T-helper 22 cell (primary cell): ENCODE measurements around the gene MOB3A.
"Not testable (repeated sequence)": the region's sequence is repeated elsewhere in the genome, so short reads cannot be mapped to it uniquely, and the experiment has no call there.

Experiments
- DNase-seq: peaks from one replicate; pipeline ENCODE4 v3.0.0-alpha.2; 2020; ENCODE audit warnings: low read depth

MOB3A gene

GRCh38 chr19:2034253-2034652 lies 61.9 kb downstream of the MOB3A start:
- DNase-seq: not testable (repeated sequence)

- no peak for DNase-seq
Observed at GRCh38 chr19:2033825-2034159, 62.3 kb downstream of the MOB3A start.

- no peak for DNase-seq
Observed at GRCh38 chr19:2033115-2033824, 62.9 kb downstream of the MOB3A start.

GRCh38 chr19:2032296-2032941 lies 63.7 kb downstream of the MOB3A start:
- no peak for DNase-seq

GRCh38 chr19:2027361-2027760 lies 68.8 kb downstream of the MOB3A start:
- DNase-seq: no peak

- DNase-seq: no peak
Observed at GRCh38 chr19:2026770-2027169, 69.4 kb downstream of the MOB3A start.

- no peak for DNase-seq
Observed at GRCh38 chr19:2022289-2022688, 73.8 kb downstream of the MOB3A start.

- no peak for DNase-seq
Observed at GRCh38 chr19:2021453-2022140, 74.5 kb downstream of the MOB3A start.
